Stimulated activated CD4-positive, alpha-beta T cell treated with anti-CD3 and anti-CD28 coated beads, Interleukin-15, amount 100 ng/mL, for 48 hours (primary cell): ENCODE data around the gene COL28A1.

Experiments used
- DNase-seq, 2 donors: peaks; one replicate each; pipeline ENCODE4 v3.0.0-alpha.2; 2020; ENCODE audit warnings: low read depth in 2 of 2

COL28A1 gene

GRCh38 chr7:7535691-7536090 lies at the start of gene COL28A1:
Gene COL28A1, minus strand, starts transcription at chr7:7535873. Its CDS starts 2,998 bp downstream, at chr7:7532875.
- DNase-seq = no peak

GRCh38 chr7:7584653-7585052 lies 49.0 kb upstream of the COL28A1 start:
- no peak for DNase-seq

DNA sequence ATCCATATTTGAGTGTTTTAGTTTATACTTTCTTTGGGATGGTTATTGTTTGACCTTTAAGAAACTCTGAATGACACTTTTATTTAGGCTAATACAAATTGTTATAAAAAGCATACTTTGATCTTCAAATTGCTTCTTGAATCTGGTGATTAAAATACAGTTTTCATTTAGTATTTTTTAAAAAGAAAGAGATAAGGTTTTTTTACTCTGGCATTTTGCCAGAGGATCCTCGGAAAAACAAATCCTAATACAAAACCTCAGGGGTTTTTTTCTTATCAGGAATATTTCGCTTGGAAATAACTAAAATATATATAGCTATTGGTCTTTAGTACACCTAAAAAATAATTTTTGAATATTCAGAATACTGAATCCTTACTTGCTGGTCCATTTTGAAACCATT lies 48.1 kb upstream of the COL28A1 start:
- DNase-seq = no peak

GRCh38 chr7:7582596-7582995 lies 46.9 kb upstream of the COL28A1 start:
- no peak for DNase-seq

GRCh38 chr7:7581531-7582179 lies 46.0 kb upstream of the COL28A1 start:
- DNase-seq = no peak

GRCh38 chr7:7579638-7580037 lies 44.0 kb upstream of the COL28A1 start:
- DNase-seq = no peak

GRCh38 chr7:7577888-7578287 lies 42.2 kb upstream of the COL28A1 start:
- DNase-seq = no peak

- DNase-seq = no peak
Observed at GRCh38 chr7:7576344-7576743, 40.7 kb upstream of the COL28A1 start.

- no peak for DNase-seq
Observed at GRCh38 chr7:7573701-7574100, 38.0 kb upstream of the COL28A1 start.

DNA sequence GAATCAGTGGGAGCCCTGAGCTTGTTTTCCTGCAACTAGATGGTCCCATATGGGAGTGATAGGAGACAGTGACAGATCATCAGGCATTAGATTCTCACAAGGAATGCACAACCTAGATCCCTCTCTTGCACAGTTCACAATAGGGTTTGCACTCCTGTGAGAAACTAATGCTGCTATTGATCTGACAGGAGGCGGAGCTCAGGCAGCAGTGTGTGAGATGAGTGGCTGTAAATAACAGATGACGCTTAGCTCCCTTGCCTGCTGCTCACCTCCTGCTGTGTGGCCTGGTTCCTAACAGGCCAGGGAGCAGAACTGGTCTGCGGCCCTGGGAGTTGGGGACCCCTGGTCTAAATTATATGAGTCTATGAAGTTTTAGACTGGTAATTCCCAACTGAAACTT lies 34.9 kb upstream of the COL28A1 start:
- no peak for DNase-seq

GRCh38 chr7:7569615-7570014 lies 33.9 kb upstream of the COL28A1 start:
- no peak for DNase-seq

GRCh38 chr7:7569081-7569527 lies 33.4 kb upstream of the COL28A1 start:
- DNase-seq = no peak

GRCh38 chr7:7568553-7568952 lies 32.9 kb upstream of the COL28A1 start:
- DNase-seq = no peak

GRCh38 chr7:7567898-7568531 lies 32.3 kb upstream of the COL28A1 start:
- DNase-seq = no peak

DNA sequence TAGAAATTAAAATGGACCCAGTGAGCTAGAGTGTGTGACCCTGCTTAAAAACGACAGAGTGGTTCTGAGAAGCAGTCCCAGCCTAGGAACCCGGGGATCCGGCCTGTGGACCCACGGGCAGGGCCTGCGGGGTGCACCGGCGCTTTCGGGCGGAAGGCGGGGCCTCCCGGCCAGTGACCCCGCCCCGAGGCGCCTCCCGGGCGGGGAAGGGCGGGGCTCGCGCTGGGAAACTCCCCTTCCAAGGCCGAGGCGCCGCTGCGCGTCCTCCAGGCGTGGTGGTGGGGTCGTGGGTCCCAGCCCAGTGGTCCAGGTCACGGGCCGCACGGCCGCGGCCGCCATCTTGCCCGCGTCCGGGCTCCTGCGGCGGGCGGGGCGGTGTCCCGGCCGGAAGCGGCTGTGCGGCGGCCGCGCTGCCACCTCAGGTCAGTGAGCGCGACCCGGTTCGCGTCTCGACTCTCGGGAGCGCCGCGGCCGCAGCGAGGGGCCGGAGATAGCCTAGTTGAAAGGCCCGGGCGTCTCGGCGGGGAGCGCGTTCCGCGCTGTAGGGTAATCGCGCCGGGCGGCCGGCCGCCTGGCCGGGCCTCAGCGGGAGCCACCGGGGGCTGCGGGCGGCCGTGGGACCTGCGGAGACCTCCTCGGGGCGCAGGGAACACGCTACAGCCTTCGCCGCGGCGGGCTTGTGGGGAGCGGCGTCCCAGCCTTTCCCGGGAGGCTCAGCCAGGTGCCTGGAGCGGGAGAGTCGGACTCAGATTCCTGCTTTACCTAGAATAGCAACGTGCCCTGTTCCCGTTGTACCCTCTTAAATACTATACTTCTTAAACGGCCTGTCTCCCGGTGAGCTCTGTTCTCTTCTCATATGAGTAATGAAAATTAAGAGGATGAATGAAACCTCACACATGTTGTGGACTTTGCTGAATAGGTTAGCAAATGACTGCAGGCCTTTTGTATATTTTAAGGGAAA lies 31.3 kb upstream of the COL28A1 start, which contains the start of gene MIOS:
TSS of gene MIOS (plus strand) at position 234 of the 961 bp plus-strand sequence. CDS start 5,592 bp downstream, outside the sequence.
- peak; percentile 51 to 74 for DNase-seq

GRCh38 chr7:7565746-7566650 lies 30.3 kb upstream of the COL28A1 start:
- no peak for DNase-seq

- DNase-seq = no peak
Observed at GRCh38 chr7:7565018-7565680, 29.5 kb upstream of the COL28A1 start.

DNA sequence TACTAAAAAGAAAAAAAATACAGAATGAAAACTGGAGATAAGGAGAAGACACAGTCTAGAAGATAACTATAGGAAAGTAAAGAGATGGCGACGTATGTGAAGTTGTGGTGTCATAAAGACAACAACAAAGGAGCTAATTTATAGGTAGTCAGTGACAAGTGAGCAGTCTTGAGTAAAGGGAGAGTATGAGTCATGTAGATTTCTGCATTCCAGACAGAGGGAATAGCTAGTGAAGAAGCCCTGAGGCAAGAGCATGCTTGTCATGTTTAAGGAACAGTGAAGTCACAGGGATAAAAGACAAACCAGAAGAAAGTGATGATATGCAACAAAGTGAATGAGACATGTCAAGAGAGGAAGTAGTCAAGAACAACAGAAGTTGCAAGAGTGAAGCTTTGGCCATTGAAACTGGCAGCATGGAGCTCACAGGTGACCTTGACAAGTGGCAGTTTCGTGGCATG lies 28.7 kb upstream of the COL28A1 start:
- DNase-seq = no peak

GRCh38 chr7:7563813-7564212 lies 28.1 kb upstream of the COL28A1 start:
- no peak for DNase-seq

- DNase-seq = no peak
Observed at GRCh38 chr7:7563269-7563668, 27.6 kb upstream of the COL28A1 start.

DNA sequence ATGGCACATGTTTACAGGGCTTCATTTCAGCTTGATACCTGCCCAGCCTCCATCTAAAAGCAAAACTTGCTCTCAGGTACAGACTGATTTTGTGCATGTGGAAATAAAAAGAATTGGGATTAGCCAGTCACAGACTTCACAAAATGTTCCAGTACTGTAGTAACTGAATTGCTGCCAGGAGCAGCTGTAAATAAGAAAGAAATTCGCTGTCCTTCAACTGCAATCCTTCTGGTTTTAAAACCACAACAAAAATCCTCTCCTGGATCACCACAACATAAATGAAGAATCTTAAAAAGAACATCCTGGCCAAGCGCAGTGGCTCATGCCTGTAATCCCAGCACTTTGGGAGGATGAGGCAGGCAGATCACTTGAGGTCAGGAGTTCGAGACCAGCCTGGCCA lies 27.1 kb upstream of the COL28A1 start:
- DNase-seq = no peak
